Nephron (organoid): ENCODE data around the gene DNAJC18.
"Not testable (repeated sequence)": the region's sequence is repeated elsewhere in the genome, so short reads cannot be mapped to it uniquely, and the experiment has no call there.

Source experiments
- H3K27ac Mint-ChIP-seq, 3 experiments: 2 replicates each; pipeline ENCODE4 v1.8.0; 2020; ENCODE audit warnings: mixed read lengths in 3 of 3, mild to moderate bottlenecking in 2 of 3, moderate library complexity in 1 of 3
- H3K27me3 Mint-ChIP-seq: 2 replicates; pipeline ENCODE4 v1.8.0; 2021; ENCODE audit warnings: low read depth, mild to moderate bottlenecking, moderate library complexity, mixed read lengths
- H3K36me3 Mint-ChIP-seq: 2 replicates; pipeline ENCODE4 v1.8.0; 2020; ENCODE audit warnings: low read depth, mixed read lengths
- H3K4me1 Mint-ChIP-seq: 2 replicates; pipeline ENCODE4 v1.8.0; 2020; ENCODE audit warnings: mixed read lengths
- H3K4me3 Mint-ChIP-seq, 3 experiments: 2 replicates each; pipeline ENCODE4 v1.8.0; 2020; ENCODE audit warnings: mild to moderate bottlenecking in 3 of 3, mixed read lengths in 3 of 3, moderate library complexity in 2 of 3
- H3K9me3 Mint-ChIP-seq: 2 replicates; pipeline ENCODE4 v1.8.0; 2020; ENCODE audit warnings: mixed read lengths
- TF ChIP-seq, protein P1 (sequence below), 3 experiments: fragments of 200-600 bp; sonication (generic); IDR thresholded peaks; one replicate each; pipeline ENCODE4 v1.5.0; 2021; ENCODE audit warnings: antibody characterized with exemption in 3 of 3; ENCODE audit not compliant: unreplicated experiment in 3 of 3

Gene DNAJC18

DNA sequence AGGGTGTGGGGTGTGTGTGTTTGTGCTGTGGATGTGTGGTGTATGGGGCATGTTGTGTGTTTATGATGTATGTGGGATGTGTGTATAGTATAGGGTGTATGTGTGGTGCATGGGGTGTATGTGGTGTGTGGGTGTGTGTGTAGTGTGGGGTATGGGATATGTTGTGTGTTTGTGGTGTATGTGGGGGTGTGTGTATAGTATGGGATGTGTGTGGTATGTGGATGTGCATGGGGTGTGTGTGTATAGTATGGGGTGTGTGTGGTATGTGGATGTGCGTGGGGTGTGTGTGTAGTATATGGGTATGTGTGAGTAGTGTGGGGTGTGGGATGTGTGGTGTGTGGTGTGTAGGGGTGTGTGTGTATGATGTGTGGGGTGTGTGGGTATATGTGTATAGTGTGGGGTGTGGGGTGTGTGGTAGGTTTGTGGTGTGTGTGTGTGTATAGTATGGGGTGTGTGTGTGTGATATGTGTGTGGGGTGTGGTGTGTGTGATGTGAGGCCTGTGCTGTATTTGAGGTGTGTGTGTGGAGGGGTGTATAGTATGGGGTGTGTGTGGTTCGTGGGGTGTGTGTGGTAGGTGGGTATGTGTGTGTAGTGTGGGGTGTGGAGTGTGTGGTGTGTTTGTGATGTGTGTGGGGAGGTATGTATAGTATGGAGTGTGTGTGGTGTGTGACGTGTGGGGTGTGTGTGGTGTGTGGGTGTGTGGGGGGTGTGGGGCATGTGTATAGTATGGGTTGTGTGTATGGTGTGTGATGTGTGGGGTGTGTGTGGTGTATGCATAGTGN is 12.7 kb upstream of the DNAJC18 start:
- no peaks in the 10 kb centered on the region for H3K36me3 Mint-ChIP-seq
- H3K9me3 Mint-ChIP-seq = no peaks in the 10 kb centered on the region
- TF ChIP-seq, protein P1, sequence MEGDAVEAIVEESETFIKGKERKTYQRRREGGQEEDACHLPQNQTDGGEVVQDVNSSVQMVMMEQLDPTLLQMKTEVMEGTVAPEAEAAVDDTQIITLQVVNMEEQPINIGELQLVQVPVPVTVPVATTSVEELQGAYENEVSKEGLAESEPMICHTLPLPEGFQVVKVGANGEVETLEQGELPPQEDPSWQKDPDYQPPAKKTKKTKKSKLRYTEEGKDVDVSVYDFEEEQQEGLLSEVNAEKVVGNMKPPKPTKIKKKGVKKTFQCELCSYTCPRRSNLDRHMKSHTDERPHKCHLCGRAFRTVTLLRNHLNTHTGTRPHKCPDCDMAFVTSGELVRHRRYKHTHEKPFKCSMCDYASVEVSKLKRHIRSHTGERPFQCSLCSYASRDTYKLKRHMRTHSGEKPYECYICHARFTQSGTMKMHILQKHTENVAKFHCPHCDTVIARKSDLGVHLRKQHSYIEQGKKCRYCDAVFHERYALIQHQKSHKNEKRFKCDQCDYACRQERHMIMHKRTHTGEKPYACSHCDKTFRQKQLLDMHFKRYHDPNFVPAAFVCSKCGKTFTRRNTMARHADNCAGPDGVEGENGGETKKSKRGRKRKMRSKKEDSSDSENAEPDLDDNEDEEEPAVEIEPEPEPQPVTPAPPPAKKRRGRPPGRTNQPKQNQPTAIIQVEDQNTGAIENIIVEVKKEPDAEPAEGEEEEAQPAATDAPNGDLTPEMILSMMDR (IDR thresholded peaks at IDR 0.05; ENCODE audit: unreplicated experiment in 3 of 3) = no peak
- peaks cover 4% of the 10 kb centered on the region for H3K27me3 Mint-ChIP-seq
- peaks cover 6% of the 10 kb centered on the region for H3K4me1 Mint-ChIP-seq
- H3K4me3 Mint-ChIP-seq = no peak overlapping the region
- no peak overlapping the region for H3K27ac Mint-ChIP-seq

DNA sequence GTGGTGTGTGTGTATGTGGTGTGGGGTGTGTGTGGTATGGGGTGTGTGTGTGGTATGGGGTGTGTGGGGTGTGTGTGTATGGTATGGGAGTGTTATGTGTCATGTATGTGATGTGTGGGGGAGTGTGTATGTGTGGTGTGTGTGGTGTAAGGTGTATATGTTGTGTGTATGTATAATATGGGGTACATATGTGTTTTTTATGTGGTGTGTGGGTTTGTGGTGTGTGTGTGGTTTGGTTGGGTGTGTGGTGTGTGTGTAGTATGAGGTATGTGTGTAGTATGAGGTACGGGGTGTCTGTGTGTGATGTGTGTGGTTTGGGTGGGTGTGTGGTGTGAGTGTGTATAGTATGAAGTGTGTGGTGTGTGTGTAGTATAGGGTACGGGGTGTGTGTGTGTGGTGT is 11.9 kb upstream of the DNAJC18 start:
- no peak overlapping the region for H3K27ac Mint-ChIP-seq
- H3K9me3 Mint-ChIP-seq = no peaks in the 10 kb centered on the region
- no peak overlapping the region for H3K4me3 Mint-ChIP-seq
- H3K36me3 Mint-ChIP-seq = no peaks in the 10 kb centered on the region
- peaks cover 11% of the 10 kb centered on the region for H3K4me1 Mint-ChIP-seq
- H3K27me3 Mint-ChIP-seq = no peaks in the 10 kb centered on the region
- TF ChIP-seq, protein P1 (IDR thresholded peaks at IDR 0.05; ENCODE audit: unreplicated experiment in 3 of 3) = no peak

DNA sequence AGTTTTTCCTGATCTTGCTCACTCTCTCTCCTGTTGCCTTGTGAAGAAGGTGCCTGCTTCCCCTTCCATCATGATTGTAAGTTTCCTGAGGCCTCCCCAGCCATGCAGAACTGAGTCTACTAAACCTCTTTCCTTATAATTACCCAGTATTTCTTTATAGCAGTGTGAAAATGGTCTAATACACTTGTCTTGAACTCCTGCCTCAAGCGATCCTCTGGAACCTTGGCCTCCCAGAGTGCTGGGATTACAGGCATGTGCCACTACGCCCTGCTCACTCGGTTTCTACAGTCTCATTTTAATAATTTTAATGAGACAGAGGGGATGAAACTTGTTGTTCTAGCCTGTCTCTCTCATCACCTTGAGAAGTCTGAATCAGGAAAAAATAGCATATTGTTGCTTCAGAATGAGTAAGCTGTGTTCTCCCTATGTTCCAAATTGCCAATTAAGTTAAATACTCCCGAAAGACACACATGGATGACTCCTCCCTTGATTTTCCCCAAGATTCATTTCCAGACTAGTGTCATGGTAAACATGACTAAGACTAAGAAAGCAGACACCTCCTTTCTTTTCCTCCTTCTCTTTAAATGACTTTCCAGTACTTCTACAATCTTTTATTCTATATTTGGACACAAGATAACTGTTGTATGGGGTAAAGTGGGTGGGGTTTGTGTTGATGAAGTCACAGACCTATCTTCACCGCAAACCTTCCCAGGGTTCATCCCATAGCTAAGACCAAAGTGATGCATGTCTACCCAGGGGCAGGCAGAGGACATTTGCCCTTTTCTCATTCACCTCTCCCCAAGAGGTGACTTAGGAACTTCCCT is 7.8 kb upstream of the DNAJC18 start:
- Mint-ChIP-seq H3K9me3 (no peaks in the 10 kb centered on the region), H3K4me3 (no peak overlapping the region), H3K4me1 (peaks cover 35% of the 10 kb centered on the region), H3K36me3 (no peaks in the 10 kb centered on the region), H3K27me3 (no peaks in the 10 kb centered on the region), H3K27ac (peak overlapping the region in 1 of 3 experiments; percentile 63)
- TF ChIP-seq, protein P1 (IDR thresholded peaks at IDR 0.05; ENCODE audit: unreplicated experiment in 3 of 3) = no peak

DNA sequence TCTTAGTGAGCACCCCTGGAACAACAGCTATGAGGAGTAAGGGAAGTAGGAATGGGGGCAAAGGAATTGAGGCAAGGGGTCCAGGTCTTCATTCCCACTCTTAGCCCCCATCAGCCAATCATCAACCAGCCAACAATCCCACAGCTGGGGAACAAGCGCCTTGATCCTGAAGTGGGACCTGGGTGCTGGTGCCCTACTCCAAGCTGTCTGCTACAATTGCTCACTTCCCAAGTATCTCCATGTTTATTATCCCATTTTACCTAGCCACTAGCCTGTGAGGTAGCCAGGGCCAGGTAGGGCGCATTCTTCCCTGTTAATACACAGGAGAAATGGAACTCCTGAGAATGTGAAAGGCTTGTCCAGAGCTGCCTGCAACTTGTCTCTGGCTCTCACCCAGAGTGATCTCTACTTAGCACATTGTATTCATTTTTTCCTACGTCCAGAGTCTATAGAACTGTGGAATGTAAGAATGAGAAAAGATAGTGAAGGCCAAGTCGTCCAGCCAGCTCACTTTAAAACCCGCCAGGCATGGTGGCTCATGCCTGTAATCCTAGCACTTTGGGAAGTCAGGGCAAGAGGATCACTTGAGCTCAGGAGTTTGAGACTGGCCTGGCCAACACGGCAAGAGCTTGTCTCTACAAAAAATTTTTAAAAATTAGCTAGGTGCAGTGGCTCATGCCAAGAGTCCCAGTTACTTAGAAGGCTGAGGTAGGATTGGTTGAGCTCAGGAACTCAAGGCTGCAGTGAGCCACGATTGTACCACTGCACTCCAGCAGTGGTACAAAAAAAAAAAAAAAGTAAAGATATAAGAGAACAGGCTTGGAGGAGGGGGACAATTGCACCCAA is 6.2 kb upstream of the DNAJC18 start:
- no peaks in the 10 kb centered on the region for H3K9me3 Mint-ChIP-seq
- H3K4me3 Mint-ChIP-seq = peak overlapping the region in 1 of 3 experiments; percentile 26
- H3K27me3 Mint-ChIP-seq = peaks cover 3% of the 10 kb centered on the region

DNA sequence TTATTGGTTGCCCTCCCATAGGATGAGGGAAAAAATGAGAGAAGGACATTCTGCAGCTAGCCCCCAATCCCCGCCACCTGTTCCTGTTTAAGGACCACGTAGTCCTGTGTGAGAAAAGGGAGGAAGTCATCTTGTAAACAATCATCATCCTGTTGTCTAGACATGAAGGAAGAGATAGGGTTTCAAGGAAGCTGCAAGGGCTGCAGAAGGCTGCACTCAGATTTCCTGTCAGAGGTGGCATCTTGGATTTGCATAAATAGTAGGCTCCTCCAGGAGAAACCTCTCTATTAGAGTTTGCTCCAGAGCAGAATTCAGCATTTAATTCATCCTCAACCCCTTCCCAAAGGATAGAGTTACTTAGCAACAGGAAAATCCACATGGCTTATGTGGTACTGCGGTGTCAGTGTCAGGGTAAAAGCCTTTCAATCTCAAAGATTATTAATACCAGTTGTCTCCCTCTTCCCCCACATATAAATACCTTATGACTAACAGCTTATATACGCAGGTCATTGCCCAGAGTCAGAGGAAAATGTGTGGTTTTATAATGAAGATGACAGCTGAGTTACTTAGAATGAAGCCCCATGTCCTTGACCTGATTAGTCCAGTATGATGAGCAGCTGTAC is 4.6 kb upstream of the DNAJC18 start:
- Mint-ChIP-seq H3K27me3 (peaks cover 6% of the 10 kb centered on the region), H3K4me1 (peaks cover 42% of the 10 kb centered on the region), H3K27ac (peak overlapping the region; percentile 50 to 80 (median 65)), H3K4me3 (peak overlapping the region in 1 of 3 experiments; percentile 37), H3K9me3 (no peaks in the 10 kb centered on the region), H3K36me3 (no peaks in the 10 kb centered on the region)
- TF ChIP-seq, protein P1 (IDR thresholded peaks at IDR 0.05; ENCODE audit: unreplicated experiment in 3 of 3) = no peak

More for the DNA sequence above, 6.2 kb upstream of the DNAJC18 start:
- Mint-ChIP-seq H3K27ac (peak overlapping the region in 2 of 3 experiments; percentile 77 to 86), H3K36me3 (no peaks in the 10 kb centered on the region), H3K4me1 (peaks cover 35% of the 10 kb centered on the region)
- TF ChIP-seq, protein P1 (IDR thresholded peaks at IDR 0.05; ENCODE audit: unreplicated experiment in 3 of 3) = no peak

DNA sequence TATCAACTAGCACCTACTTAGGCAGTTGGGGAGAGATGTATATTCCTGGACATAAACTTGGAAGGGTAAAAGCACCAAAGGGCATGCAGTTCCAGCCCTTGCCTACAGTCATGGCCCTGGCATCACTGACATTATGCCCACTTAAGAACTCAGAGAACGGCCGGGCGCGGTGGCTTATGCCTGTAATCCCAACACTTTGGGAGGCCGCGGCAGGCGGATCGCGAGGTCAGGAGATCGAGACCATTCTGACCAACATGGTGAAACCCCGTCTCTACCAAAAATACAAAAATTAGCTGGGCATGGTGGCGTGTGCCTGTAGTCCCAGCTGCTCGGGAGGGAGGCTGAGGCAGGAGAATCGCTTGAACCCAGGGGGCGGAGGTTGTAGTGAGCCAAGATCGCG is 1.1 kb upstream of the DNAJC18 start:
- Mint-ChIP-seq H3K27ac (peak overlapping the region in 1 of 3 experiments; percentile 5), H3K4me1 (peaks cover 35% of the 10 kb centered on the region), H3K4me3 (peak overlapping the region in 2 of 3 experiments; percentile 94 to 97)

More for the DNA sequence above, 1.1 kb upstream of the DNAJC18 start:
- H3K27me3 Mint-ChIP-seq, H3K9me3 Mint-ChIP-seq, H3K36me3 Mint-ChIP-seq: not testable (repeated sequence)
